ENCODE data around the gene PSMB7.

The PSMB7 gene

DNA sequence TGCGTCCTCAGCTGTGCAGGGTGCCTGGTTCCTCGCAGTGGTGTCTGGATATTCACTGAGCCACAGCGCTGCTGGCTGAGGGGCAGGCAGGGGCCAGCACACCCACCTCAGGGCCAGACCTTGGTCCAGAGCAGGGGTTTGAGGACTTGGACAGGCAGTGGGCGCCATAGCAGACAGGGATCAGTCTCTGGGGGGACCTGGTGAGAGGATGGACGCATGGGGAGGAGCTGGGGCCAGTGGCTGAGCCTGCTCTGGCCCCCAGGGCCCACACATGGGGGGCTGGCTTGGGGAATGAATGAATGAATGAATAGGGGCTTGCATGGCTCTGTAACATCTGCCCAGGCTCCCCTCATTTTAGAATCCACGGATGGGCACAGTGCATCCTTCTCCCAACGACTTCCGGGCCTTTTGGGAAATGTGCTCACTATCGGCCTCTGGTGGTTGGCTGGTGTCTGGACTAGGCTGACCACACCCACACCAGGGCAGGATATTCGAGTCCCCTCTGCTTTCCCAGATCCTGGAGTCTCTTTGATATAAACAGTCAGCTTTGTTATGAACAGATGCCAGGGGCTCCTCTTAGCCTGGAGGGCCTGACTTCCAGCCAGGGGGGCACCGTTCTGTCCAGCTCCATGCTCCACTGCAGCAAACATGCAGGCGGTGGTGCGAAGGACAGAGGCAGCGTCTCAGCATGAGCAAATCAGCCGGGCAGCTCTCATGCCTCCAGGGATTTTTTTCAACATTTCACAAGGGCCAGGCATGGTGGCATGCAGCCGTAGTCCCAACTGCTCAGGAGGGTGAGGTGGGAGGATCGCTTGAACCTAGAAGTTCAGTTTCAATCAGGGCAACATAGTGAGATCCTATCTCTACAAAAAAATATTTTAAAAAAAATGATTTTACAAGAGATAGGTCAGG is 94.9 kb downstream of the PSMB7 start:
- H3K79me2 ChIP-seq (ENCODE audit: insufficient read depth, low read length) = no peaks in the 10 kb centered on the region
- no peak overlapping the region for H3K4me3 ChIP-seq (ENCODE audit: low read depth, low read length, poor library complexity, severe bottlenecking)
- H3K4me2 ChIP-seq (ENCODE audit: low read length) = no peak overlapping the region
- no peaks in the 10 kb centered on the region for H4K20me1 ChIP-seq (ENCODE audit: insufficient read depth, low read length)
- H3K36me3 ChIP-seq (ENCODE audit: insufficient read depth, low read length) = no peaks in the 10 kb centered on the region
- no peak overlapping the region for H2AFZ ChIP-seq (ENCODE audit: low read length)
- TF ChIP-seq EZH2 (IDR thresholded peaks at IDR 0.05; ENCODE audit: borderline replicate concordance, low read length) = no peak
- TF ChIP-seq, protein P1, sequence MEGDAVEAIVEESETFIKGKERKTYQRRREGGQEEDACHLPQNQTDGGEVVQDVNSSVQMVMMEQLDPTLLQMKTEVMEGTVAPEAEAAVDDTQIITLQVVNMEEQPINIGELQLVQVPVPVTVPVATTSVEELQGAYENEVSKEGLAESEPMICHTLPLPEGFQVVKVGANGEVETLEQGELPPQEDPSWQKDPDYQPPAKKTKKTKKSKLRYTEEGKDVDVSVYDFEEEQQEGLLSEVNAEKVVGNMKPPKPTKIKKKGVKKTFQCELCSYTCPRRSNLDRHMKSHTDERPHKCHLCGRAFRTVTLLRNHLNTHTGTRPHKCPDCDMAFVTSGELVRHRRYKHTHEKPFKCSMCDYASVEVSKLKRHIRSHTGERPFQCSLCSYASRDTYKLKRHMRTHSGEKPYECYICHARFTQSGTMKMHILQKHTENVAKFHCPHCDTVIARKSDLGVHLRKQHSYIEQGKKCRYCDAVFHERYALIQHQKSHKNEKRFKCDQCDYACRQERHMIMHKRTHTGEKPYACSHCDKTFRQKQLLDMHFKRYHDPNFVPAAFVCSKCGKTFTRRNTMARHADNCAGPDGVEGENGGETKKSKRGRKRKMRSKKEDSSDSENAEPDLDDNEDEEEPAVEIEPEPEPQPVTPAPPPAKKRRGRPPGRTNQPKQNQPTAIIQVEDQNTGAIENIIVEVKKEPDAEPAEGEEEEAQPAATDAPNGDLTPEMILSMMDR (IDR thresholded peaks at IDR 0.05; ENCODE audit: low read length) = peak; percentile 79
- no peaks in the 10 kb centered on the region for H3K9me2 ChIP-seq (ENCODE audit: low read depth, low read length)
- no peak overlapping the region for H3K9ac ChIP-seq (ENCODE audit: low read length)
- no peaks in the 10 kb centered on the region for H3K4me1 ChIP-seq (ENCODE audit: insufficient read depth, low read length, severe bottlenecking)
- no peaks in the 10 kb centered on the region for H3K9me3 ChIP-seq (ENCODE audit: low read length)
- H3F3A ChIP-seq (ENCODE audit: insufficient read depth, low read length) = no peaks in the 10 kb centered on the region
- H3K27me3 ChIP-seq (ENCODE audit: insufficient read depth, low read length) = no peaks in the 10 kb centered on the region
- H3K27ac ChIP-seq (ENCODE audit: low read depth, low read length, poor library complexity, severe bottlenecking) = no peak overlapping the region

GRCh38 chr9:124315882-124316281 is 99.4 kb downstream of the PSMB7 start:
- no peak overlapping the region for H3K9ac ChIP-seq (ENCODE audit: low read length)
- no peak overlapping the region for H2AFZ ChIP-seq (ENCODE audit: low read length)
- no peak overlapping the region for H3K4me2 ChIP-seq (ENCODE audit: low read length)
- H3K27me3 ChIP-seq (ENCODE audit: insufficient read depth, low read length) = no peaks in the 10 kb centered on the region
- H3K36me3 ChIP-seq (ENCODE audit: insufficient read depth, low read length) = no peaks in the 10 kb centered on the region
- no peak for TF ChIP-seq EZH2 (IDR thresholded peaks at IDR 0.05; ENCODE audit: borderline replicate concordance, low read length)
- TF ChIP-seq, protein P1 (IDR thresholded peaks at IDR 0.05; ENCODE audit: low read length) = no peak
- H3K9me2 ChIP-seq (ENCODE audit: low read depth, low read length) = no peaks in the 10 kb centered on the region
- H3K9me3 ChIP-seq (ENCODE audit: low read length) = no peaks in the 10 kb centered on the region
- no peaks in the 10 kb centered on the region for H3F3A ChIP-seq (ENCODE audit: insufficient read depth, low read length)
- no peaks in the 10 kb centered on the region for H4K20me1 ChIP-seq (ENCODE audit: insufficient read depth, low read length)
- H3K4me3 ChIP-seq (ENCODE audit: low read depth, low read length, poor library complexity, severe bottlenecking) = no peak overlapping the region
- H3K4me1 ChIP-seq (ENCODE audit: insufficient read depth, low read length, severe bottlenecking) = no peaks in the 10 kb centered on the region
- no peaks in the 10 kb centered on the region for H3K79me2 ChIP-seq (ENCODE audit: insufficient read depth, low read length)
- no peak overlapping the region for H3K27ac ChIP-seq (ENCODE audit: low read depth, low read length, poor library complexity, severe bottlenecking)

DNA sequence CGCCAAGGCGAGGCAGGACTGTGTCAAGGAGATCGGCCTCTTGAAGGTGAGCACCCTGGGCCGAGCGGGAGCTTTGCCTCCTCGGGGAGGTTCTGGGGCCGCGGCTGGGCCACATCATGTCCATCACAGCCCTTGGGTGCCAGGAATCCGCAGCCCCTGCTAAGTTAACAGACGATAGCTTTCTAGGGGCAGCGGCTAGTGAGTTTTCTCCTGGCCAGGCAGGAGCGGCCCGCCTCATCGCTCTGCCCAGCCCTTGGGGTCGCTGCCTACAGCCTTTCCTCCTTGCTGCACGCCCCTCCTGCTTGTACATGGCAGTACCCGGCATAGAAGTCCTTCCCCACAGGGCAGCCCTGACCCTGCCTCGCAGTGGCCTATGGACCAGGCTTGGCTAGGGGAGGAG is 101.3 kb downstream of the PSMB7 start:
- H3K4me3 ChIP-seq (ENCODE audit: low read depth, low read length, poor library complexity, severe bottlenecking) = no peak overlapping the region
- no peaks in the 10 kb centered on the region for H3K79me2 ChIP-seq (ENCODE audit: insufficient read depth, low read length)
- H3F3A ChIP-seq (ENCODE audit: insufficient read depth, low read length) = no peaks in the 10 kb centered on the region
- H3K4me1 ChIP-seq (ENCODE audit: insufficient read depth, low read length, severe bottlenecking) = no peaks in the 10 kb centered on the region
- H3K27ac ChIP-seq (ENCODE audit: low read depth, low read length, poor library complexity, severe bottlenecking) = no peak overlapping the region
- H3K4me2 ChIP-seq (ENCODE audit: low read length) = no peak overlapping the region
- H3K36me3 ChIP-seq (ENCODE audit: insufficient read depth, low read length) = no peaks in the 10 kb centered on the region
- H3K27me3 ChIP-seq (ENCODE audit: insufficient read depth, low read length) = no peaks in the 10 kb centered on the region
- no peaks in the 10 kb centered on the region for H4K20me1 ChIP-seq (ENCODE audit: insufficient read depth, low read length)
- H3K9ac ChIP-seq (ENCODE audit: low read length) = no peak overlapping the region
- H2AFZ ChIP-seq (ENCODE audit: low read length) = no peak overlapping the region
- H3K9me2 ChIP-seq (ENCODE audit: low read depth, low read length) = no peaks in the 10 kb centered on the region
- H3K9me3 ChIP-seq (ENCODE audit: low read length) = no peaks in the 10 kb centered on the region
- no peak for TF ChIP-seq EZH2 (IDR thresholded peaks at IDR 0.05; ENCODE audit: borderline replicate concordance, low read length)
- TF ChIP-seq, protein P1 (IDR thresholded peaks at IDR 0.05; ENCODE audit: low read length) = no peak

Data from OCI-LY1 (cell line).